ENCODE results near the gene TOMM20. TPM values are rescaled to one million over a fixed set of nuclear protein-coding genes. Genes with fewer than 3 reads are reported as not detected.

TOMM20 gene
- total and polyA plus RNA-seq, 2 experiments from 2014 or later: 75.7 to 103 TPM

DNA sequence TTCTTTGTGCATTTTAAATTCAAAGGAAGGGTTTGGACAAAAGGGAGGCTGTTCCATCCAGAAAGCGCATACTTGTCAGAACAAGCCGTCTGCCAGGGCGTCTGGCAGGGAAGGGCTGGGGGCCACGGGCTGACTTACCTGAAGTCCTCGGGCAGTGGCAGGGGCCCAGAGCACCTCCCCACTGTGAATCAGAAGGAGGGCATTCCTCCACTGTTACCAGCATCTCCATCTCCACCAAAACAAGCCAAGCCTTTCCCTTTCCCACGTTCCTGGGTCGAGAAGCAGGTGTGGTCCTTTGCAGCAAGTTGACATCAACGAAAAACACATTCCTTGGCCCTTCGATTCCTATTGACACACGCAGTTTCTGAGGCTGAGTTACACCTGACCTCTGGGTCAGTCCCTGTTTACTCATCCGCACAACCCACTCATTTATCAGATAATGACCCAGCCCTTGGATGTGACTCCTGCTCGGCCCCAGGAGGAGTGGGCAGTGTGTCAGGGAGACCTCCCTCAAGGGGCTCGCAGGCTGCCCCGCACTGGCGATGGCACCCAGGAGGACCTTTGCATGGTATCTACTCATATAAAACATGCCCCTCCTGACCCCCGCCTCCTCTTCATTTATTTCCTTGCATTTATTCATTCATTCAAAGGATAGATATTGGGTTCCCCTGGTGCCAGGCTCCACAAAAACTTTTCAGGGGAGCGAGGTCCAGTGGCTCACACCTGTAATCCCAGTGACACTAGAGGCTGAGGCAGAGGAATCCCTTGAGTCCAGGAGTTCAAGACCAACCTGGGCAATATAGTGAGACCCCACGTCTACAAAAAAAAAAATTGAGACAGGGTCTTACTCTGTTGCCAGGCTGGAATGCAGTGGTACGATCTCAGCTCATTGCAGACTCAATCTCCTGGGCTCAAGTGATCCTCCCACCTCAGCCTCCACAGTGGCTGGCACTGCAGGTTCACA lies 60.2 kb downstream of the TOMM20 start:
- peak overlapping the region; percentile 39 for H3K4me3 ChIP-seq
- H3K36me3 ChIP-seq (ENCODE audit: low read depth): no peaks in the 10 kb centered on the region
- H3K4me1 ChIP-seq (ENCODE audit: insufficient read depth): peaks cover 38% of the 10 kb centered on the region
- H2AFZ ChIP-seq: no peak overlapping the region
- in situ Hi-C loops (cut with MboI): no loop called here
- TF ChIP-seq EZH2 (IDR thresholded peaks at IDR 0.05; ENCODE audit: insufficient read depth, poor library complexity, severe bottlenecking) (no peak), EZH2phosphoT487 (IDR thresholded peaks at IDR 0.05; ENCODE audit: insufficient read depth, low read depth) (0 out of 2 replicates have a peak, but pooled peaks have one; percentile 5)
- peak overlapping the region; percentile 96 for H3K27ac ChIP-seq
- peak overlapping the region; percentile 68 for H3K4me2 ChIP-seq (ENCODE audit: unreplicated experiment)
- peaks cover 34% of the 10 kb centered on the region for H3F3A ChIP-seq (ENCODE audit: insufficient read depth)
- 36 to 39% methylated on average over 18 to 19 of the region's 19 CpGs for WGBS, 2 experiments (ENCODE audit: low coverage in 1 of 2, low lambda C conversion rate in 2 of 2, missing lambda C conversion rate in 2 of 2)
- H3K9ac ChIP-seq: peak overlapping the region; percentile 83
- no peaks in the 10 kb centered on the region for H4K20me1 ChIP-seq (ENCODE audit: insufficient read depth)
- H3K9me2 ChIP-seq (ENCODE audit: insufficient read depth): no peaks in the 10 kb centered on the region
- H3K79me2 ChIP-seq (ENCODE audit: insufficient read depth): no peaks in the 10 kb centered on the region
- no peaks in the 10 kb centered on the region for H3K9me3 ChIP-seq (ENCODE audit: low read depth)
- peak; percentile 90 for DNase-seq
- no peaks in the 10 kb centered on the region for H3K27me3 ChIP-seq (replicated peaks; ENCODE audit: insufficient read depth)

- peak overlapping the region; percentile 68 for H3K4me2 ChIP-seq (ENCODE audit: unreplicated experiment)
- H3F3A ChIP-seq (ENCODE audit: insufficient read depth): peaks cover 29% of the 10 kb centered on the region
- H3K9me2 ChIP-seq (ENCODE audit: insufficient read depth): no peaks in the 10 kb centered on the region
- H3K4me1 ChIP-seq (ENCODE audit: insufficient read depth): peaks cover 34% of the 10 kb centered on the region
- no peaks in the 10 kb centered on the region for H3K27me3 ChIP-seq (replicated peaks; ENCODE audit: insufficient read depth)
- H4K20me1 ChIP-seq (ENCODE audit: insufficient read depth): no peaks in the 10 kb centered on the region
- peak overlapping the region; percentile 83 for H3K9ac ChIP-seq
- peak overlapping the region; percentile 96 for H3K27ac ChIP-seq
- 8 to 14% methylated on average over 12 of the region's 12 CpGs for WGBS, 2 experiments (ENCODE audit: low coverage in 1 of 2, low lambda C conversion rate in 2 of 2, missing lambda C conversion rate in 2 of 2)
- H3K9me3 ChIP-seq (ENCODE audit: low read depth): no peaks in the 10 kb centered on the region
- peak; percentile 100 for DNase-seq
- TF ChIP-seq EZH2 (IDR thresholded peaks at IDR 0.05; ENCODE audit: insufficient read depth, poor library complexity, severe bottlenecking): no peak
- TF ChIP-seq EZH2phosphoT487 (IDR thresholded peaks at IDR 0.05; ENCODE audit: insufficient read depth, low read depth): no peak
- H3K79me2 ChIP-seq (ENCODE audit: insufficient read depth): no peaks in the 10 kb centered on the region
- H3K4me3 ChIP-seq: peak overlapping the region; percentile 39
- in situ Hi-C loops (cut with MboI): no loop called here
- H2AFZ ChIP-seq: no peak overlapping the region
- no peaks in the 10 kb centered on the region for H3K36me3 ChIP-seq (ENCODE audit: low read depth)
Observed at GRCh38 chr1:235067396-235068157, 61.1 kb downstream of the TOMM20 start.

- DNase-seq: no peak
- Histone ChIP-seq H3K27me3 (replicated peaks; ENCODE audit: insufficient read depth) (no peaks in the 10 kb centered on the region), H2AFZ (no peak overlapping the region), H3K27ac (no peak overlapping the region), H3F3A (ENCODE audit: insufficient read depth) (peaks cover 10% of the 10 kb centered on the region; the same call in 1 of the 2 replicates), H3K9ac (no peak overlapping the region), H3K4me1 (ENCODE audit: insufficient read depth) (peaks cover 13% of the 10 kb centered on the region), H4K20me1 (ENCODE audit: insufficient read depth) (no peaks in the 10 kb centered on the region), H3K4me2 (ENCODE audit: unreplicated experiment) (no peak overlapping the region), H3K79me2 (ENCODE audit: insufficient read depth) (no peaks in the 10 kb centered on the region), H3K9me2 (ENCODE audit: insufficient read depth) (no peaks in the 10 kb centered on the region), H3K9me3 (ENCODE audit: low read depth) (no peaks in the 10 kb centered on the region), H3K4me3 (no peak overlapping the region), H3K36me3 (ENCODE audit: low read depth) (no peaks in the 10 kb centered on the region)
- in situ Hi-C loops (cut with MboI): no loop called here
- WGBS, 2 experiments (ENCODE audit: low coverage in 1 of 2, low lambda C conversion rate in 2 of 2, missing lambda C conversion rate in 2 of 2): 80 to 84% methylated on average over 9 of the region's 9 CpGs
- TF ChIP-seq EZH2phosphoT487 (IDR thresholded peaks at IDR 0.05; ENCODE audit: insufficient read depth, low read depth) (no peak), EZH2 (IDR thresholded peaks at IDR 0.05; ENCODE audit: insufficient read depth, poor library complexity, severe bottlenecking) (no peak)
Observed at GRCh38 chr1:235063068-235063765, 65.4 kb downstream of the TOMM20 start.
